Activated T-cell treated with anti-CD3 and anti-CD28 coated beads for 24 hours (primary cell): ENCODE results near the gene SFRP4.
"Not testable (repeated sequence)": the region's sequence is repeated elsewhere in the genome, so short reads cannot be mapped to it uniquely, and the experiment has no call there.

Experiments
- DNase-seq: peaks from one replicate; pipeline ENCODE4 v3.0.0-alpha.2; 2020; ENCODE audit warnings: low read depth

SFRP4 gene

DNA sequence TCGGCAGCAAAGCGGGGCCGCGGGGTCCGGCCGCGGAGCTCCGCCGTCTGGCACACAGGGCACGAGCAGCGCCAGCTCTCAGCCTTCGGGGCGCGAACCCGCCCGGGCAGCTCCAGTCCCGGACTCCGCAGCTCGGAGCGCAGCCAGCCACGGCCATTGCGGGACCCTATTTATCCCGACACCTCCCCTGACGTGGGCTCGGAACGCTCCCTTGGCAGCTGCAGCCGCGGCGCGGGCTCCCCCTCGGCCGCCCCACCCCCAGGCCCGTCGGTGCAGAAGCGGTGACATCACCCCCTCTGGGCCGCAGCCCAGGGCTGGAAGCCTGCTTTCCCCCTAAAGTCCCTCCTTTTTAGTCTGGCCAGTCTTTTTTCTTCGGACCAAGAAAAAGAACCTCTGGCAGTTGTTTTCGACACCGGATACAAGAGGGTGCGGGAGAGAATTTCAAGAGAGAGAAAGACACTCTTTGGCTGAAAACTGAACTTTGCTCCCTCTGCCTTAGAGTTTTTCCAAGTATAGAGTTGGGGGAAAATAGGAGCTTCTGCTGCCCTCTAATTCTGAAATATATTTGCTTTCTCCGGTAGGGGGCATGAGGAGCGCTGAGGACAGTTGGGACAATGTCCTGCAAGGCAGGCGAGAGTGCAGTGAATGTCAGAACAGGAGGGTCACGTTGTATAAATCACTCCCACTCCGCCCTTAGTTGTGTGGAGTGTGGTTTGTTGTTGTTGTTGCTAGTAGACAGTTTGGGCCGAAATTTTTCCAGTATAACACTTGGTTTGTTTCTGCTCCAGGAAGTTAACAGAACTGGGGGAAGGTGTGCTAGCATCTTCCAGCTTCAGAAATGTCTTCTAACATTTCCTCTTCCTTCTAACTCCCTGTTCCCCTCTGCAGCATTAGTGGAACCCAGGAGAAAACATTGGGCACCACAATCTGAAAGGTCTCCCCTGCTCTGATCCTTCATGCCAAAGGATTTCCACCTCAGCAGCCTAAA, at the start of gene SFRP4:
TSS of gene SFRP4 (minus strand) at position 145 of the 988 bp plus-strand sequence. CDS start 280 bp downstream, outside the sequence.
- DNase-seq: no peak

DNA sequence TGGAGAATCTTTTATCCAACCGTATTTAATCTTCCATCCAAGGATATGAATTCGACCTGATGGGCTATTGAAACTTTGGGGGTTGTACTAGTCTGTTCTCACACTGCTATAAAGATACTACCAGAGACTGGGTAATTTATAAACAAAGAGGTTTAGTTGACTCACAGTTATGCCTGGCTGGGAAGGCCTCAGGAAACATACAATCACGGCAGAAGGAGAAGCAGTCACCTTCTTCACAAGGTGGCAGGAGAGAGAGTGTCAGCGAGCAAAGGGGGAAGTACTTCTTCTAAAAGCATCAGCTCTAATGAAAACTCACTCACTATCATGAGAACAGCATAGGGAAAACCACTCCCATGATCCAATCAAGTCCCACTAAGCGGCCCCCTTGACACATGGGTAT, 47.6 kb upstream of the SFRP4 start:
- DNase-seq: no peak

DNA sequence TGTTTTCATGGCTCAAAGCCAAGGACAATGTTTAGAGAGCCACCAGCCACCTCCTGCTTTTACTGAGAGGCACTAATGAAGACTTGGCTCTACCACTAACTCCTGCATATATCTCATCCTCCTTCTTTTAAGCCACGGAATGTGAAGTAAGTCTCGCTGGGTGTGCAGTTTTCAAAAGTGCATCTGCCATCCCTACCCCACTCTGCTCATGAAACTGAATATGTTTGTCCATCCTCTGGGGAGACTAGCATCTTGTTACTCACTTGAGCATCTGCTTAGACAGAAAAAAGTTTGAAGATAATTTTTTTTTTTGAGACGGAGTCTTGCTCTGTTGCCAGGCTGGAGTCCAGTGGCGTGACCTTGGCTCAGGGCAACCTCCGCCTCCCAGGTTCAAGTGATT, 44.6 kb upstream of the SFRP4 start:
- DNase-seq: no peak

DNA sequence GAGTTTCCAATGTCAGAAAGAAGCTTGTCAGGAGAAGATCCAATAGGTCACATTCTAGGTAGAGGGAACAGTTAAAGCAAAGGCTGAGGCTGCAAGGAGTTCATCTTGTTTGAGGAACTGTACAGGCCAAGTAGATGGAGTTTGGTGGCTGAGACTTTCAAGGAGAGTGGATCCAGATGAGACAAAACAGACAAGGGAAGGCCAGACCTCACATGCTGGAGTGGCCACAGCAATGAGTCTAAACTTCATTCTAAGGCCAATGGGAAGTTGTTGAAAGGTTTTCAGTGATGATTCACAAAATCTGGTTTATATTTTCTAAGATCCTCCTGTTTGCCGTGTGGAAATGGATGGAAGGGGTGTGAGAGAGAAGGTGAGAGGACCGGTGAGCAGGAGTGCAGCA, 43.9 kb upstream of the SFRP4 start:
- DNase-seq: no peak

- no peak for DNase-seq
Observed at GRCh38 chr7:37957221-37957970, 40.8 kb upstream of the SFRP4 start.

- DNase-seq: no peak
Observed at GRCh38 chr7:37956791-37957190, 40.2 kb upstream of the SFRP4 start.

DNA sequence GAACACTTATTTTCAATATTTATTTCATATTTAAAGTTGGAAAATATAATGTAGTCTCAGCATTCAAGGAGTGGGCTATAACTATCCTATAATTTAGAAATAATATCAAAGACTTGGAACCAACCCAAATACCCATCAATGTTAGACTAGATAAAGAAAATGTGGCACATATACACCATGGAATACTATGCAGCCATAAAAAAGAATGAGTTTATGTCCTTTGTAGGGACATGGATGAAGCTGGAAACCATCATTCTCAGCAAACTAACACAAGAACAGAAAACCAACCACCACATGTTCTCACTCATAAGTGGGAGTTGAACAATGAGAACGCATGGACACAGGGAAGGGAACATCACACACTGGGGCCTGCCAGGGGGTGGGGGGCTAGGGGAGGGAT, 37.6 kb upstream of the SFRP4 start:
- DNase-seq: not testable (repeated sequence)

GRCh38 chr7:37952240-37952639, 35.6 kb upstream of the SFRP4 start:
- no peak for DNase-seq

- no peak for DNase-seq
Observed at GRCh38 chr7:37947941-37948210, 31.3 kb upstream of the SFRP4 start.

DNA sequence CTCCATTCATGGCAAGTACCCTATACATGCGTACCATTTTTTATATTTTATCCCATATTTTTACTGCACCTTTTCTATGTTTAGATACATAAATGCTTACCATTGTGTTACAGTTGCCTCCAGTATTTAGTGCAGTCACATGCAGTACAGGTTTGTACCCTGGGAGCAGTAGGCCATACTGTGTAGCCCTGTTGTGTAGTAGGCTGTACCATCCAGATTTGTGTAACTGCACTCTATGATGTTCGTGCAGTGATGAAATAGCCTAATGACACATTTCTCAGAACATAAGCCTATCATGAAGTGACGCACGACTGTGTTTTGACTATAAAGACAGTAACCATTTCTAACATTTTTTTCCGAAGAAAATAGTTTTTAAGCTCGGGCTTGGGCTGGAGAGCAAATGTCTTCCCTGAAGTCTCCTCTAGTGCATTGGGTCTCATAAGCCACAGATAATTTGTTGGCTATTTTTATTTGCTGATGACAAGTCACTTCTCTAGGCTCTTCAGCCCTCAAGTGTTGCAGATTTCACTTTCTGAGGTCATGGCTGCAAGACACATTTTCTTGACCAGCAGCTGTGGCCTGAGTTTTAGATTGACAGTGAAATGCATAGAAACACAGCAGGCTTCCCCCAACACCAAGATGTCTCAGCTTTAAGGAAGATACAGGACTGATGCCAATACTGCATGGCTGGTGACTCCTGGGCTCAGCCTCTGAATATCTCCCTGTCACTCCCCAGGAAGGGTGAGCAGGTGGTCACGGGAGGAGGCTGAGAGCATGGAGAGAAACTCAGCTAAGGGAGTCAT, 30.7 kb upstream of the SFRP4 start:
- DNase-seq: no peak

DNA sequence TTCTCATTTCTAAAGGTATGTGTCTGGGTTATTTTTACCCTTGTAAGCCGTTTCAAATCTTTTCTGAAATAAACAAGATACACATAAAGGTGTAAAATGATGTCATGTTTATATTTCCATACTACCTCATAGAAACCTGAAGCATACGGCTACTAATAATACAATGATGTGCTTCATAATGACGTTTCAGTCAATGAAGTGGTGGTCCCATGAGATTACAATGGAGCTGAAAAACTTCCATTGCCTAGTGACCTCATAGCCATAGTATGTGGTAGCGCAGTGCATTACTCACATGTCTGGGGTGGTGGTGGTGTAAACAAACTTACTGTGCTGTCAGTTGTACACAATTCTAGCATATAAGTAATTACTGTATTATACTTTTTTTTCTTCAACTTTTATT, 28.7 kb upstream of the SFRP4 start:
- no peak for DNase-seq

- no peak for DNase-seq
Observed at GRCh38 chr7:37944737-37945054, 28.1 kb upstream of the SFRP4 start.

DNA sequence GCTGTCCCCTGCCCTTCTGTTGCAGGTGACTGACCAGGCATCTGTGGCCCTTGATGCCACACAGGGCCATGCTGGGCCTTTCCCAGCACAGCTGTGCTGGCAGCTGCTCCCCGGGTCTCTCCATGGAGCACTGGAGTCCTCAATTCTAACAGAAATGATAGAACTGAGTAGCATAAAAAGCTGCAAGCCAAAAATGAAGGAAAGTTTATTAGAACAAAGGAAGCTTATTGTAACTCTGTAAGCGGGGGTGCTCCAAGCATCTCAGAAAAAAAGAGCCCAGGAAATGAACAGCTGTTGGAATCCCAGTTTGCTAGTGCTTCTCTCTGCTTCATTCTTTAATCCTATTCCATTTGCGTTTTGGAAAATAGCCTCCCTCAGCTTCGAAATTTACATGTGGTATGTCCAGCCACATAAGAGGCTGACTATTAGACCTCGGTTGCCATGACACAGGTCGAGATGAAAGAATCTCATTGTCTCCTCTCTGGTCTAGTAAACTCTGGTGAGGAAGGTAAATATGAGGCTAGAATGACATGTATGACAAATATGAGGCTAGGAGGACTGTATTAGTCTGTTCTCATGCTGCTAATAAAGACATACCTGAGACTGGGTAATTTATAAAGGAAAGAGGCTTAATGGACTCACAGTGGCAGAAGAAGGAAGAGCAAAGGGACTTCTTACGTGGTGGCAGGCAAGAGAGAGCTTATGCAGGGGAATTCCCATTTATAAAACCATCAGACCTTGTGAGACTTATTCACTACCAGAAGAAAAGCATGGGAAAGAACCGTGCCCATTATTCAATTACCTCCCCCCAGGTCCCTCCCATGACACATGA, 27.5 kb upstream of the SFRP4 start:
- DNase-seq: no peak

DNA sequence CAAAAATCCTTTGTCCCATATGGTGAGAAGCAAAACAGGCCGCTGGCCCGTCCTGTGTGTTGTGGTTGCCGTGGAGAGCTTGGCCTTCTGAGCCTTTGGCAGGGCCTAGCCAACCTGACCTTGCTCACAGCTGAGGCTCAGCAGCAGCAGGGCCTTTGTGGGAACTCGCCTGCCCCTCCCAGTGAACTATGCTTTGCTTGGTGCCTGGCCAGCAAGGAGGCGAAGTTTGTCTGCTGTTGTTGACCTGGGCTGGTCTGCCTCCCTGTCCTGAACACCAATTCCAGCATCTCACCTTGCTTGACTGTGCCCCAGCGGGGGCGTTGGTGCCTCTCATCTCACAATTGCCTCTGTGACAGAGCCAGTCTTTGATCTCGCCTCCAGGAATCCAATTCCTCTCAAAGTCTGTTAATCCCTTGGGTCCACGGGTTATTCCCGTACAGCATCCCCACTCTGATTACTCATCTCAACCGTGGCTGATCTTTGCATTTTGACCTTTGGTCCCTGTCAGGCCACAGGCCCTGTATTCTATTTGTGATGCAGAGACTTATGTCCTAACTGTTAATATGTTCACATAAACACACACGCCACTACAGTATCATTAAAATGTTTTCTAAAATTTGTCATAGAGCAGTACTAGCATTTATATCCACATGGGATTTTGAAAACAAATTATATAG, 26.5 kb upstream of the SFRP4 start:
- no peak for DNase-seq

GRCh38 chr7:37933018-37933566, 16.5 kb upstream of the SFRP4 start:
- no peak for DNase-seq

GRCh38 chr7:37932543-37932942, 15.9 kb upstream of the SFRP4 start:
- no peak for DNase-seq

DNA sequence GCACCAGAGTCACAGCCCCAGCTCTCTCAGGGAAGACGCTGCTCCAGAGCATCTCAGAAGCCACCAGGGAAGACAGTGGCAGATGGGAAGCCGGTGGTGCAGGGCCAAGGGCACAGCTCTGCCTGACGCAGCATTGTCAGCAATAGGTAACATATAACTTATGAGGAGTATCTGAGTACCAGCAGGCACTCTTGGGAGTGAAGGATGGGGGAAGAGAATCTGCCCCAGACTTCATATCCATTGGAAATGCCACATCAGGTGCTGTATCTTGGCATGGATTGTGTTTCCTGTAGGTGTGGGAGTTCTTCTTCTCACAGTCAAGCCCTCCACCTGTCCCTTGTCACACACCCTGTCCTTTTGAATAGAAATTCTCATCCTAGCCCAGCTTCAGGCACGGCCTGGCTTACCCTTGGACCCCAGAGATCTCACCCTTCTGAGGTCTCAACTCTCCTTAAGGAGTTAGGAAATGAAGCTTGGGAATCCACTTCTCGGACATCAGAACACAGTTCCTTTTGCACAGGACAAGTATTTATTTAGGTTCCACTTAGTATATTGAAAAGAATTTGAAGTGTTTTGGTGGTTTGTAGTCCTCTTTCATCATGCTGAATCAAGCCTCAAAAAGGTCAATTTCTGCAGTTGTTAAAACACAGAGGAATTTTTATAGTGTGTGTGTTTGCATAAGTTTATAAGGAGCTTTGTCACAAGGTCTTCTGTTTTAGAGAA, 13.8 kb upstream of the SFRP4 start:
- no peak for DNase-seq

DNA sequence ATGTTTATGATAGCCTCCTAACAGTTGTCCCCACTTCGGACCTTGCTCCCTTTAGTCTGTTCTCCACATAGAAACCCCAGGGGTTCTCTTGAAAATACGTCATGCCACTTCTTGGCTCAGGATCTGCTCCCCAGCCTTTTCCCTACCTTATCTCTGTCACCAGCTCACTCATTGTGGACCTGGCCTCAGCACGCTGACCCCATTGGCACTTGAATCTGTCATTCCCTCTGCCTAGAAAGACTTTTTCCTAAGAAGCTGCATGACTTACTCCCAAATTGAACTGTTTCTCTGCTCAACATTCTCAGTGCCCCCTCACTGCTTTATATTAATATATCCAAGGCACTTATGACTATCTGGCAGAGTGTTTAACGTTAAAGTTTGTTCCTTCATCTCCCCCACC, 12.3 kb upstream of the SFRP4 start:
- DNase-seq: no peak

DNA sequence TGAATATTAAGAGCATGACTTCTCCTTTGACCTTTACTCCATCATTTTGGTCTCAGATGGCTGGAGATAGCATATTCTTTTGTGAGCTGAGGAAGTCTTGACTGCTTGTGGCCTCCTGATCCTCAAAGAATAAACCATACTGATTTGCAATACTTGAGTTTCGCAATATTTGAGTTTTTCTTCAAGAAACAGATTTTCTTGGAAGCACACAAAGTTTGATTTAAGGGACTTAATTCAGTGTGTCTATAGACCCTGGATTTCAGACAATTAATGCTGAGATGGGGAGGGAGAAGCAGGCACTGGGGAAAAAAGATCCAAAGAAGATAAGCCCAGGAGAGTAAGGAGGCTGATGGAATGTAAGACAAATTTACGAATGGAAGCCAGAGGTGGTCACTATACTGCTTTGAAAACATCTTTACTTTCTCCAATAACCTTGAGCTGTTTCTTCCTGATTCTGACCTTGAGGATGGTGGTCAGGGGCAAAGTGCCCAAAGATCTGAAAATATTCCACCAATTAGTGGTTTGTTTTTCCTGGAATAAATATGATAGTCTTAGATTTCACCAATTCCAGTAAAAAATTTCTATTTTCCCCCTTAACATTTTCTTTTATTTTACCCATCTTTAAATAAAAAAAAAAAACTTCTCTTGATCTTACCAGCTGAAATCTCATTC, 11.3 kb upstream of the SFRP4 start:
- DNase-seq: no peak

DNA sequence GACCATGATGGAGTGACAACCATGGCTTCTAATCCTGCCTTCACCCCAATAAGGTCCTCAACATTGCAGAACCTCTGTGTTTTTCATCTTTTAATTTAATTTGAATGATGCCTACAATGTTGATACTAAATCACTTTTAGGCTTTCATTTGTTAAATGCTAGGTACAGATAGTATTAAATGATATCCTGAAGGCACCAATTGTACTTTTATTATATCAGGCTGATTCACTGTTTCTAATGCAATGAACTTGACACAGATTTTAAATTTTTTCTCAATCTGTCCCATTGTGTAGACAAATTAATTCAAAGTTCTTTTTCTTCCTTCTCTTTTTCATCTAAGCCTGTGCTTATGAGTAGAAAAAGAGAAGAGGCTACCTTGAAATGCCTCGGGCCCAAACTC, 9.0 kb upstream of the SFRP4 start:
- DNase-seq: no peak
